Measurements from ENCODE around the gene ITPR3. TPM values are rescaled to one million over a fixed set of nuclear protein-coding genes. Genes with fewer than 3 reads are reported as not detected.

The ITPR3 gene
- total RNA-seq, 1 experiment from 2014 or later, result 143 TPM

DNA sequence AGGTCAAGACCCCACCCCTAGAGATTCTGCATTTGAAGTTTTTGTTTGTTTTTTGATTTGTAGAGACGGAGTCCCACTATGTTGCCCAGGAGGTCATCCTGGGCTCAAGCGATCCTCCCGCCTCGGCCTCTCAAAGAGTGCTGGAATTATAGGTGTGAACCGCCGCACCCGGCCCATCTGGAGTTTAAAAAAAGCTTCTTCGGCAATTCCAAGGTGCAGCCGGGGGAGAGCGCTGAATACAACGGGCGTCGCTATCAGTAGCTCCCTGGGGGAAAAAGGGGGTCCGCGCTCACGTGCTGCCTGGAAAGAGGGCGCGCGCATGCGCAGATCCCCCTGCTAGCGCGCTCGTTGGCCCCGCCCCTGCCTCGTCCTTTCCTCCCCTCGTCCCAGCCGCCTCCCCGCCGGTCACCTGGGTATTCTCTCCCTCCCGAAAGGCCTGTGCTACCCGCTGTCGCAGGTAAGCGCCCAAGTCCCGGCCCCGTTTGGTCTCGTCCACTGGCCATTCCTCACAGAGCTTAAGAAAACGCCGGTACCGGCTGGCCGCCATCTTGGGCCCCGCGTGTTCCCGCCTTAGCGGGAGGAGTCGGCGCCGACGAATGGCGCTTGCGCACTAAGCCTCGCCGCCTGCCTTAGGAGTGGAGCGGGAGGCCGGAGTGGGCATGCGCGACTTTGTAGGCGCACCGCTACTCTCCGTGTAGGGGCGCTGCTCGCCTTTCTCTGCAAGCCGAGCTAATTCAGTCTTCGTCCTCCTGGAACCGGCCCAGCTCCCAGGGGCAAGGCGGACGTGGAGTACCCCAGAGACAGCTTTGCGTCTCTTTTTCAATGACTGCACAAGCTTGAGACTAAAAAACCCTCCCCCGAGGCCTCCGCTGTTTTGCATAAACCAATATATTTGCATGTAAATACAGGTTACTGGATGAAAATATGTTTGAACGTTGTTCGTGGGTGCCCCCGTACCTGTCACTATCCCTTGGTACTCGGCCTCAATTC, 90.3 kb downstream of the ITPR3 start, which contains the start of gene UQCC2:
Gene UQCC2, minus strand, starts transcription at position 561 of the 990 bp plus-strand sequence. Its CDS starts 14 bp downstream, at position 547.
- Mint-ChIP-seq H3K27me3 (ENCODE audit: unreplicated experiment) (no peaks in the 10 kb centered on the region), H3K4me1 (ENCODE audit: low read depth, unreplicated experiment) (peaks cover 51% of the 10 kb centered on the region), H3K27ac (ENCODE audit: unreplicated experiment) (peak within 1 kb of the TSS; percentile 97), H3K9me3 (ENCODE audit: low read depth, unreplicated experiment) (no peaks in the 10 kb centered on the region), H3K36me3 (ENCODE audit: insufficient read depth, unreplicated experiment) (peaks cover 38% of the 10 kb centered on the region), H3K4me3 (ENCODE audit: low read depth, unreplicated experiment) (peak within 1 kb of the TSS; percentile 96)
- TF ChIP-seq, protein P1, sequence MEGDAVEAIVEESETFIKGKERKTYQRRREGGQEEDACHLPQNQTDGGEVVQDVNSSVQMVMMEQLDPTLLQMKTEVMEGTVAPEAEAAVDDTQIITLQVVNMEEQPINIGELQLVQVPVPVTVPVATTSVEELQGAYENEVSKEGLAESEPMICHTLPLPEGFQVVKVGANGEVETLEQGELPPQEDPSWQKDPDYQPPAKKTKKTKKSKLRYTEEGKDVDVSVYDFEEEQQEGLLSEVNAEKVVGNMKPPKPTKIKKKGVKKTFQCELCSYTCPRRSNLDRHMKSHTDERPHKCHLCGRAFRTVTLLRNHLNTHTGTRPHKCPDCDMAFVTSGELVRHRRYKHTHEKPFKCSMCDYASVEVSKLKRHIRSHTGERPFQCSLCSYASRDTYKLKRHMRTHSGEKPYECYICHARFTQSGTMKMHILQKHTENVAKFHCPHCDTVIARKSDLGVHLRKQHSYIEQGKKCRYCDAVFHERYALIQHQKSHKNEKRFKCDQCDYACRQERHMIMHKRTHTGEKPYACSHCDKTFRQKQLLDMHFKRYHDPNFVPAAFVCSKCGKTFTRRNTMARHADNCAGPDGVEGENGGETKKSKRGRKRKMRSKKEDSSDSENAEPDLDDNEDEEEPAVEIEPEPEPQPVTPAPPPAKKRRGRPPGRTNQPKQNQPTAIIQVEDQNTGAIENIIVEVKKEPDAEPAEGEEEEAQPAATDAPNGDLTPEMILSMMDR (IDR thresholded peaks at IDR 0.05; ENCODE audit: unreplicated experiment), result peak; percentile 94
- TSS peak; percentile 67 for BruUV-seq (replicated peaks)
- intact Hi-C loops (cut with micrococcal nuclease; ENCODE audit: unreplicated experiment), result loop anchor here (5.0 to 10.0 kb wide), 2 partner anchors 316 to 433 kb away; partner anchors contain the start of gene GRM4
- CTCF ChIA-PET, result interaction anchor here (0.5 to 2.0 kb wide), 36 partner anchors 11 to 1758 kb away, joined by 3 to 89 read pairs (median 4); partner anchors contain the start of genes BAK1, IP6K3 and LEMD2
- DNase-seq, result peak; percentile 100

DNA sequence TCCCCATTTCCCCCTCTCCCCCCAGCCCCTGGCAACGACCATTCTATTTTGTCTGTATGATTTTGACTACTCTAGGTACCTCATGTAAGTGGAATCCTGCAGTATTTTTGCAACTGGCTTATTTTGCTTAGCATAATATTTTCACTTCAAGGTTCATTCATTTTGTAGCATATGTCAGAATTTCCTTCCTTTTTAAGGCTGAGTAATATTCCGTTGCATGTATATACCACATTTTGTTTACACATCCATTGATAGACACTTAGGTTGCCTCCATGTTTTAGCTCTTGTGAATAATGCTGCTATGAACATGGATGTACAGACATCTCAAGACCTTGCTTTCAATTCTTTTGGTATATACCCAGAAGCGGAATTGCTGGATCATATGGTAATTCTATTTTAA, 91.8 kb downstream of the ITPR3 start:
- BruUV-seq (replicated peaks), result no TSS peak
- no peaks in the 10 kb centered on the region for H3K27me3 Mint-ChIP-seq (ENCODE audit: unreplicated experiment)
- no peaks in the 10 kb centered on the region for H3K9me3 Mint-ChIP-seq (ENCODE audit: low read depth, unreplicated experiment)
- H3K4me1 Mint-ChIP-seq (ENCODE audit: low read depth, unreplicated experiment), result peaks cover 61% of the 10 kb centered on the region
- H3K36me3 Mint-ChIP-seq (ENCODE audit: insufficient read depth, unreplicated experiment), result peaks cover 43% of the 10 kb centered on the region
- intact Hi-C loops (cut with micrococcal nuclease; ENCODE audit: unreplicated experiment), result loop anchor here (5.0 to 10.0 kb wide), 2 partner anchors 314 to 432 kb away; partner anchors contain the start of gene GRM4
- CTCF ChIA-PET, result interaction anchor here (0.6 to 1.8 kb wide), 3 partner anchors 39 to 58 kb away, joined by 3 to 6 read pairs (median 5); no protein-coding TSS in a partner anchor
- H3K4me3 Mint-ChIP-seq (ENCODE audit: low read depth, unreplicated experiment), result no peak overlapping the region
- no peak overlapping the region for H3K27ac Mint-ChIP-seq (ENCODE audit: unreplicated experiment)
- TF ChIP-seq, protein P1 (IDR thresholded peaks at IDR 0.05; ENCODE audit: unreplicated experiment), result no peak
- DNase-seq, result no peak

DNA sequence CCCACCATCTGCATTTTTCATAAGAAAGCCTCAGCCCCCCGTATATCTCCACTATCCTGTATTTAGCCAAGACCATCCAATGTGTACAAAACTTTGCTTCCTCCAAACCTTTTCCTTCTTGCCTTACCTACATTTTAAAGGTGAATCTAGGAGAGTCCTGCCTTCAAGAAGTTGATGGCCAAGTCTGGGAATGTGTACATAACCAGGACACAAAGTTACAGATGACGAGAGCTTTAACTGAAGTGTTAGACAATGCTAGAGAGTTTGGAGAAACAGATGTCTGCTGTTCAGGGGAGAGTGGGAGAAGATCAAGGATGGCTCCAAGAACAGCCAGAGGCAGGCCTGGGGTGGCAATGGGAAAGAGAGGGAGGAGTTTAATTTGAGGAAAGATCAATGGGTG, 92.7 kb downstream of the ITPR3 start:
- H3K27ac Mint-ChIP-seq (ENCODE audit: unreplicated experiment), result no peak overlapping the region
- H3K9me3 Mint-ChIP-seq (ENCODE audit: low read depth, unreplicated experiment), result no peaks in the 10 kb centered on the region
- peaks cover 39% of the 10 kb centered on the region for H3K36me3 Mint-ChIP-seq (ENCODE audit: insufficient read depth, unreplicated experiment)
- H3K4me1 Mint-ChIP-seq (ENCODE audit: low read depth, unreplicated experiment), result peaks cover 59% of the 10 kb centered on the region
- TF ChIP-seq, protein P1 (IDR thresholded peaks at IDR 0.05; ENCODE audit: unreplicated experiment), result no peak
- no peak overlapping the region for H3K4me3 Mint-ChIP-seq (ENCODE audit: low read depth, unreplicated experiment)
- no peak for DNase-seq
- no TSS peak for BruUV-seq (replicated peaks)
- H3K27me3 Mint-ChIP-seq (ENCODE audit: unreplicated experiment), result no peaks in the 10 kb centered on the region
- CTCF ChIA-PET, result interaction anchor here (0.6 to 1.6 kb wide), 2 partner anchors 38 to 48 kb away, joined by 3 to 5 read pairs; no protein-coding TSS in a partner anchor
- intact Hi-C loops (cut with micrococcal nuclease; ENCODE audit: unreplicated experiment), result loop anchor here (1.0 to 10.0 kb wide), 3 partner anchors 49 to 431 kb away; partner anchors contain the start of gene GRM4

DNA sequence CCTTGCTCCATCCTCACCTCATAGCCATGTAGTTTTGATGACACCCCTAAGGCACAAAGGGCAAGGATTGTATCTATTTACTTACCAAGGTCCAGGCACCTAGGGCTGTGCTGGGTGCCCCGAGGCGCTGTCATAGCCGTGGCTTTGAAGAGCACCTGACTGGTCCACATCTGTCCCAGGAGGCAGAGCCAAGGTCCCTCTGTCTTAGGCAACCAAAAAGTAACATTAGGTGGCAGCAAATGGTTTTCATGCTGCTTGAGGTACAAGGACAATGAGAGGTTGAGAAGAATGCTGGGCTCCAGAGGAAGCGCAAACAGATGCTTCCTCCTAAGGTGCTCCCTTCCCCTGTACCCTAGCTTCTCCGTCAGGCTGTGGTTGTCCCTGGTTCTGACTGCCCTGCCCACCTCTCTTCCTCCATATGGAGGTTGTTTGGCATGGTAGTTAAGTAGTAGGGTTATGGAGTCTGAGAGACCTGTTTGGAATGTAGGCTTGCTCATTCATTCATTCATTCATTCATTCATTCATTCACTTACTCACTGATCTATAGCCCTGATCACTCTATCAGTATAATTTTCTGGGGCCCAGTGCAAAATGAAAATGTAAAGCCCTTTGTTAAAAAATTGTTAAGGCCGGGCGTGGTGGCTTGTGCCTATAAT, 93.4 kb downstream of the ITPR3 start:
- Mint-ChIP-seq H3K27me3 (ENCODE audit: unreplicated experiment) (no peaks in the 10 kb centered on the region), H3K36me3 (ENCODE audit: insufficient read depth, unreplicated experiment) (peaks cover 34% of the 10 kb centered on the region), H3K27ac (ENCODE audit: unreplicated experiment) (no peak overlapping the region), H3K9me3 (ENCODE audit: low read depth, unreplicated experiment) (no peaks in the 10 kb centered on the region), H3K4me3 (ENCODE audit: low read depth, unreplicated experiment) (no peak overlapping the region), H3K4me1 (ENCODE audit: low read depth, unreplicated experiment) (peaks cover 58% of the 10 kb centered on the region)
- intact Hi-C loops (cut with micrococcal nuclease; ENCODE audit: unreplicated experiment), result loop anchor here (1.0 to 10.0 kb wide), 4 partner anchors 48 to 523 kb away; partner anchors contain the start of genes GRM4 and HMGA1
- BruUV-seq (replicated peaks), result no TSS peak
- DNase-seq, result no peak
- CTCF ChIA-PET, result interaction anchor here (0.6 to 3.6 kb wide), 5 partner anchors 18 to 1047 kb away, joined by 4 to 17 read pairs (median 5); no protein-coding TSS in a partner anchor
- TF ChIP-seq, protein P1 (IDR thresholded peaks at IDR 0.05; ENCODE audit: unreplicated experiment), result peak; percentile 44
